ENCODE measurements around the gene CLDN9.

The CLDN9 gene

GRCh38 chr16:3012828-3013420 lies at the start of gene CLDN9:
TSS of gene CLDN9 (plus strand) at chr16:3012923. CDS start at chr16:3013363, 440 bp downstream.
- peaks cover 26% of the 10 kb centered on the region for H3K27me3 Mint-ChIP-seq
- H3K9me3 Mint-ChIP-seq, result no peaks in the 10 kb centered on the region
- H3K4me1 Mint-ChIP-seq (ENCODE audit: low read depth), result peaks cover 14% of the 10 kb centered on the region
- H3K36me3 Mint-ChIP-seq (ENCODE audit: low read depth), result no peaks in the 10 kb centered on the region
- DNase-seq, result no peak
- no peak within 1 kb of the TSS for H3K4me3 Mint-ChIP-seq
- no peak within 1 kb of the TSS for H3K27ac Mint-ChIP-seq

GRCh38 chr16:2963074-2963722 lies 49.5 kb upstream of the CLDN9 start:
- no peaks in the 10 kb centered on the region for H3K9me3 Mint-ChIP-seq
- peaks cover 62% of the 10 kb centered on the region for H3K27me3 Mint-ChIP-seq
- no peak for DNase-seq
- no peaks in the 10 kb centered on the region for H3K36me3 Mint-ChIP-seq (ENCODE audit: low read depth)
- no peak overlapping the region for H3K27ac Mint-ChIP-seq
- peaks cover 22% of the 10 kb centered on the region for H3K4me1 Mint-ChIP-seq (ENCODE audit: low read depth)
- peak overlapping the region; percentile 63 for H3K4me3 Mint-ChIP-seq

- peak within 1 kb of the TSS; percentile 63 for H3K4me3 Mint-ChIP-seq
- peaks cover 29% of the 10 kb centered on the region for H3K4me1 Mint-ChIP-seq (ENCODE audit: low read depth)
These were observed 48.8 kb upstream of the CLDN9 start, which contains the start of gene KREMEN2 for GRCh38 chr16:2963723-2964474. TSS of gene KREMEN2 (plus strand) at chr16:2964275. CDS start at chr16:2964521, 246 bp downstream.

GRCh38 chr16:2964475-2965336 lies 48.0 kb upstream of the CLDN9 start:
- peaks cover 29% of the 10 kb centered on the region for H3K4me1 Mint-ChIP-seq (ENCODE audit: low read depth)
- H3K36me3 Mint-ChIP-seq (ENCODE audit: low read depth), result no peaks in the 10 kb centered on the region
- H3K27me3 Mint-ChIP-seq, result peaks cover 67% of the 10 kb centered on the region
- peak; percentile 76 for DNase-seq
- no peak overlapping the region for H3K27ac Mint-ChIP-seq
- H3K9me3 Mint-ChIP-seq, result no peaks in the 10 kb centered on the region
- H3K4me3 Mint-ChIP-seq, result peak overlapping the region; percentile 63

More at GRCh38 chr16:2963723-2964474, 48.8 kb upstream of the CLDN9 start, which contains the start of gene KREMEN2:
- no peaks in the 10 kb centered on the region for H3K9me3 Mint-ChIP-seq
- DNase-seq, result peak; percentile 61
- H3K27ac Mint-ChIP-seq, result no peak within 1 kb of the TSS
- H3K36me3 Mint-ChIP-seq (ENCODE audit: low read depth), result no peaks in the 10 kb centered on the region
- H3K27me3 Mint-ChIP-seq, result peaks cover 70% of the 10 kb centered on the region

- peaks cover 10% of the 10 kb centered on the region for H3K36me3 Mint-ChIP-seq (ENCODE audit: low read depth)
- H3K27me3 Mint-ChIP-seq, result peaks cover 59% of the 10 kb centered on the region
- H3K4me3 Mint-ChIP-seq, result no peak overlapping the region
- H3K27ac Mint-ChIP-seq, result no peak overlapping the region
- no peak for DNase-seq
- no peaks in the 10 kb centered on the region for H3K9me3 Mint-ChIP-seq
- H3K4me1 Mint-ChIP-seq (ENCODE audit: low read depth), result peaks cover 38% of the 10 kb centered on the region
These were observed 46.5 kb upstream of the CLDN9 start for GRCh38 chr16:2966043-2966807.

- Mint-ChIP-seq H3K36me3 (ENCODE audit: low read depth) (peaks cover 14% of the 10 kb centered on the region), H3K4me3 (no peak overlapping the region), H3K4me1 (ENCODE audit: low read depth) (peaks cover 36% of the 10 kb centered on the region), H3K27ac (no peak overlapping the region), H3K27me3 (peaks cover 56% of the 10 kb centered on the region), H3K9me3 (no peaks in the 10 kb centered on the region)
- no peak for DNase-seq
These were observed 45.9 kb upstream of the CLDN9 start for GRCh38 chr16:2966808-2967191.

- Mint-ChIP-seq H3K27me3 (peaks cover 52% of the 10 kb centered on the region), H3K27ac (no peak overlapping the region), H3K9me3 (no peaks in the 10 kb centered on the region), H3K4me3 (no peak overlapping the region), H3K36me3 (ENCODE audit: low read depth) (peaks cover 18% of the 10 kb centered on the region), H3K4me1 (ENCODE audit: low read depth) (peaks cover 33% of the 10 kb centered on the region)
- no peak for DNase-seq
These were observed 45.5 kb upstream of the CLDN9 start for GRCh38 chr16:2967211-2967631.

- H3K27me3 Mint-ChIP-seq, result peaks cover 47% of the 10 kb centered on the region
- H3K9me3 Mint-ChIP-seq, result no peaks in the 10 kb centered on the region
- H3K27ac Mint-ChIP-seq, result no peak overlapping the region
- H3K4me1 Mint-ChIP-seq (ENCODE audit: low read depth), result peaks cover 33% of the 10 kb centered on the region
- no peak for DNase-seq
- H3K36me3 Mint-ChIP-seq (ENCODE audit: low read depth), result peaks cover 23% of the 10 kb centered on the region
- H3K4me3 Mint-ChIP-seq, result peak overlapping the region; percentile 74
These were observed 45.0 kb upstream of the CLDN9 start for GRCh38 chr16:2967721-2968161.

GRCh38 chr16:2968368-2968737 lies 44.4 kb upstream of the CLDN9 start:
- H3K27me3 Mint-ChIP-seq, result peaks cover 44% of the 10 kb centered on the region
- H3K36me3 Mint-ChIP-seq (ENCODE audit: low read depth), result peaks cover 29% of the 10 kb centered on the region
- no peaks in the 10 kb centered on the region for H3K9me3 Mint-ChIP-seq
- H3K4me1 Mint-ChIP-seq (ENCODE audit: low read depth), result peaks cover 30% of the 10 kb centered on the region
- H3K27ac Mint-ChIP-seq, result peak overlapping the region; percentile 44
- no peak for DNase-seq
- H3K4me3 Mint-ChIP-seq, result peak overlapping the region; percentile 74

GRCh38 chr16:2968738-2969544 lies 43.8 kb upstream of the CLDN9 start, which contains the start of gene PAQR4:
TSS of gene PAQR4 (plus strand) at chr16:2969348. CDS start at chr16:2969675, 327 bp downstream.
- Mint-ChIP-seq H3K27me3 (peaks cover 40% of the 10 kb centered on the region), H3K36me3 (ENCODE audit: low read depth) (peaks cover 33% of the 10 kb centered on the region), H3K27ac (peak within 1 kb of the TSS; percentile 71), H3K4me1 (ENCODE audit: low read depth) (peaks cover 27% of the 10 kb centered on the region), H3K4me3 (peak within 1 kb of the TSS; percentile 83), H3K9me3 (no peaks in the 10 kb centered on the region)
- peak; percentile 90 for DNase-seq

GRCh38 chr16:2969545-2970521 lies 42.9 kb upstream of the CLDN9 start:
- Mint-ChIP-seq H3K27ac (peak overlapping the region; percentile 71), H3K4me1 (ENCODE audit: low read depth) (peaks cover 23% of the 10 kb centered on the region), H3K27me3 (peaks cover 33% of the 10 kb centered on the region), H3K4me3 (peak overlapping the region; percentile 83), H3K9me3 (no peaks in the 10 kb centered on the region), H3K36me3 (ENCODE audit: low read depth) (peaks cover 41% of the 10 kb centered on the region)
- peak; percentile 85 for DNase-seq

- peak overlapping the region; percentile 83 for H3K4me3 Mint-ChIP-seq
- H3K27me3 Mint-ChIP-seq, result peaks cover 26% of the 10 kb centered on the region
- peaks cover 48% of the 10 kb centered on the region for H3K36me3 Mint-ChIP-seq (ENCODE audit: low read depth)
- DNase-seq, result no peak
- peaks cover 20% of the 10 kb centered on the region for H3K4me1 Mint-ChIP-seq (ENCODE audit: low read depth)
- no peaks in the 10 kb centered on the region for H3K9me3 Mint-ChIP-seq
- H3K27ac Mint-ChIP-seq, result peak overlapping the region; percentile 23
These were observed 42.2 kb upstream of the CLDN9 start for GRCh38 chr16:2970563-2970962.

Measured in activated T-cell treated with anti-CD3 and anti-CD28 coated beads, Interleukin-2, amount 50 U/mL, for 24 hours (primary cell).